ENCODE results near the gene CDH4. TPM values are rescaled to one million over a fixed set of nuclear protein-coding genes. Genes with fewer than 3 reads are reported as not detected.
"Not testable (repeated sequence)": the region's sequence is repeated elsewhere in the genome, so short reads cannot be mapped to it uniquely, and the experiment has no call there.

The CDH4 gene
- total RNA-seq, 2 experiments from 2014 or later = not detected

DNA sequence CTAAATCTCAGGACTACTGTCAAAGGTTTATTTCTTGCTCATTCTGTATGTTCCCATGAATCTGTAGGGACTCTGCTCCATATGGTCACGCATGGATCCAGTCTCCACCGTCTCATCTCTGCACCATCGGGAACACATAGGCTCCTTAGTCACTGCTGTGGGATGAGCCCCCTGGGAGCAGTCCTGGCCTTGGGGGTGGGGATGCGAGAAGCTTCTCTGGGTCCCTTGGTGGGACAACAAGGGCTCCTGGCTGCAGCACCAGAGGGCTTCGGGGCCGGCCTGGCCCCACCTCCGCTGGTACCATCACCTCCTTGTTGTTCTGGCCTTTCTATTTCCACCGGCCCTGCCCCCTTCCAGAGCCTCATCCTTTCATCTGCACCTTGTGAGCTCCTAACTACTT is 148.4 kb downstream of the CDH4 start:
- Histone ChIP-seq H3K4me1 (ENCODE audit: insufficient read depth, low read length, poor library complexity, severe bottlenecking) (no peaks in the 10 kb centered on the region), H4K20me1 (ENCODE audit: insufficient read depth, low read length) (no peaks in the 10 kb centered on the region), H3K27ac (ENCODE audit: low read depth, low read length, poor library complexity, severe bottlenecking) (no peak overlapping the region), H2AFZ (ENCODE audit: low read length) (no peak overlapping the region), H3K79me2 (ENCODE audit: insufficient read depth, low read depth, low read length) (no peaks in the 10 kb centered on the region), H3K9me3 (ENCODE audit: low read length) (no peaks in the 10 kb centered on the region), H3K36me3 (ENCODE audit: insufficient read depth, low read length) (no peaks in the 10 kb centered on the region), H3K4me3 (ENCODE audit: low read depth, low read length, poor library complexity, severe bottlenecking) (no peak overlapping the region), H3K4me2 (ENCODE audit: low read length) (no peak overlapping the region), H3K9me2 (ENCODE audit: insufficient read depth, low read length) (no peaks in the 10 kb centered on the region)
- DNase-seq (ENCODE audit: low spot score) = no peak
- no TSS peak for BruUV-seq (replicated peaks)
- POLR2A ChIA-PET = no interaction called here
- TF ChIP-seq EZH2phosphoT487 (IDR thresholded peaks at IDR 0.05; ENCODE audit: borderline replicate concordance, low read depth, low read length) (no peak), CTCF (conservative IDR thresholded peaks at IDR 0.05; ENCODE audit: low read length) (no peak)
- CTCF ChIA-PET (ENCODE audit: unreplicated experiment) = no interaction called here
- intact Hi-C loops (cut with micrococcal nuclease; ENCODE audit: unreplicated experiment) = no loop called here

- H3K4me3 ChIP-seq (ENCODE audit: low read depth, low read length, poor library complexity, severe bottlenecking) = no peak overlapping the region
- intact Hi-C loops (cut with micrococcal nuclease; ENCODE audit: unreplicated experiment) = no loop called here
- no peaks in the 10 kb centered on the region for H3K36me3 ChIP-seq (ENCODE audit: insufficient read depth, low read length)
- no peak overlapping the region for H3K27ac ChIP-seq (ENCODE audit: low read depth, low read length, poor library complexity, severe bottlenecking)
- H2AFZ ChIP-seq (ENCODE audit: low read length) = no peak overlapping the region
- POLR2A ChIA-PET = no interaction called here
- no peaks in the 10 kb centered on the region for H4K20me1 ChIP-seq (ENCODE audit: insufficient read depth, low read length)
- H3K9me2 ChIP-seq (ENCODE audit: insufficient read depth, low read length) = no peaks in the 10 kb centered on the region
- no peaks in the 10 kb centered on the region for H3K4me1 ChIP-seq (ENCODE audit: insufficient read depth, low read length, poor library complexity, severe bottlenecking)
- CTCF ChIA-PET (ENCODE audit: unreplicated experiment) = no interaction called here
- DNase-seq (ENCODE audit: low spot score) = no peak
- no TSS peak for BruUV-seq (replicated peaks)
- H3K79me2 ChIP-seq (ENCODE audit: insufficient read depth, low read depth, low read length) = no peaks in the 10 kb centered on the region
- no peak for TF ChIP-seq CTCF (conservative IDR thresholded peaks at IDR 0.05; ENCODE audit: low read length)
- TF ChIP-seq EZH2phosphoT487 (IDR thresholded peaks at IDR 0.05; ENCODE audit: borderline replicate concordance, low read depth, low read length) = no peak
- no peaks in the 10 kb centered on the region for H3K9me3 ChIP-seq (ENCODE audit: low read length)
- H3K4me2 ChIP-seq (ENCODE audit: low read length) = no peak overlapping the region
Observed at GRCh38 chr20:61404303-61404702, 152.2 kb downstream of the CDH4 start.

- Histone ChIP-seq H4K20me1 (ENCODE audit: insufficient read depth, low read length) (no peaks in the 10 kb centered on the region), H3K4me2 (ENCODE audit: low read length) (no peak overlapping the region), H3K4me3 (ENCODE audit: low read depth, low read length, poor library complexity, severe bottlenecking) (no peak overlapping the region), H3K9me2 (ENCODE audit: insufficient read depth, low read length) (no peaks in the 10 kb centered on the region), H3K4me1 (ENCODE audit: insufficient read depth, low read length, poor library complexity, severe bottlenecking) (no peaks in the 10 kb centered on the region), H2AFZ (ENCODE audit: low read length) (no peak overlapping the region), H3K36me3 (ENCODE audit: insufficient read depth, low read length) (no peaks in the 10 kb centered on the region), H3K27ac (ENCODE audit: low read depth, low read length, poor library complexity, severe bottlenecking) (no peak overlapping the region), H3K9me3 (ENCODE audit: low read length) (no peaks in the 10 kb centered on the region), H3K79me2 (ENCODE audit: insufficient read depth, low read depth, low read length) (no peaks in the 10 kb centered on the region)
- CTCF ChIA-PET (ENCODE audit: unreplicated experiment) = no interaction called here
- BruUV-seq (replicated peaks) = no TSS peak
- no peak for TF ChIP-seq CTCF (conservative IDR thresholded peaks at IDR 0.05; ENCODE audit: low read length)
- no peak for TF ChIP-seq EZH2phosphoT487 (IDR thresholded peaks at IDR 0.05; ENCODE audit: borderline replicate concordance, low read depth, low read length)
- DNase-seq (ENCODE audit: low spot score) = no peak
- intact Hi-C loops (cut with micrococcal nuclease; ENCODE audit: unreplicated experiment) = no loop called here
- POLR2A ChIA-PET = interaction anchor here (0.6 kb wide), 1 partner anchor 497 kb away, joined by 4 read pairs; no protein-coding TSS in a partner anchor
Observed at GRCh38 chr20:61405007-61405406, 152.9 kb downstream of the CDH4 start.

GRCh38 chr20:61406773-61407172 is 154.7 kb downstream of the CDH4 start:
- H3K4me3 ChIP-seq (ENCODE audit: low read depth, low read length, poor library complexity, severe bottlenecking); H3K36me3 ChIP-seq (ENCODE audit: insufficient read depth, low read length); H2AFZ ChIP-seq (ENCODE audit: low read length); DNase-seq (ENCODE audit: low spot score); H3K27ac ChIP-seq (ENCODE audit: low read depth, low read length, poor library complexity, severe bottlenecking); H3K4me2 ChIP-seq (ENCODE audit: low read length); CTCF ChIA-PET (ENCODE audit: unreplicated experiment); H3K79me2 ChIP-seq (ENCODE audit: insufficient read depth, low read depth, low read length); intact Hi-C loops (cut with micrococcal nuclease; ENCODE audit: unreplicated experiment); BruUV-seq (replicated peaks); H3K4me1 ChIP-seq (ENCODE audit: insufficient read depth, low read length, poor library complexity, severe bottlenecking); POLR2A ChIA-PET; H4K20me1 ChIP-seq (ENCODE audit: insufficient read depth, low read length); H3K9me2 ChIP-seq (ENCODE audit: insufficient read depth, low read length); H3K9me3 ChIP-seq (ENCODE audit: low read length): not testable (repeated sequence)

Measured in OCI-LY7 (cell line).